Common myeloid progenitor, CD34-positive (primary cell): ENCODE measurements around the gene GPN2.

Source experiments
- CTCF ChIA-PET: fragments of 350-600 bp; sonication (Branson Sonifier 250); formaldehyde crosslinking; loops from one replicate; lab custom pipeline; 2021; ENCODE audit warnings: antibody characterized with exemption; lab: Charles Lee
- POLR2A ChIA-PET: fragments of 350-600 bp; sonication (Branson Sonifier 250); formaldehyde crosslinking; loops from one replicate; lab custom pipeline; 2021; ENCODE audit warnings: antibody characterized with exemption; lab: Charles Lee
- DNase-seq, 3 donors: peaks; one replicate each; pipeline versions ENCODE4 v3.0.0 to v3.0.0-alpha.2; 2013
- H3K27ac ChIP-seq, 2 experiments: 1 replicate in 1 of 2; 2 replicates in 1 of 2; pipeline ENCODE4 v1.7.0; 2013; ENCODE audit warnings: inconsistent platforms in 2 of 2, low read length in 2 of 2, mild to moderate bottlenecking in 2 of 2, low read depth in 1 of 2, moderate library complexity in 1 of 2; ENCODE audit not compliant: severe bottlenecking in 2 of 2, insufficient read depth in 1 of 2, poor library complexity in 1 of 2
- H3K27me3 ChIP-seq, 5 experiments: replicated peaks in 2 of 5; 1 replicate in 3 of 5; 2 replicates in 2 of 5; pipeline versions ENCODE4 v1.6.1 to v1.7.0; 2013; ENCODE audit warnings: low read length in 4 of 5, mild to moderate bottlenecking in 2 of 5, moderate library complexity in 2 of 5, inconsistent platforms in 1 of 5; ENCODE audit not compliant: insufficient read depth in 5 of 5, control insufficient read depth in 4 of 5
- H3K36me3 ChIP-seq, 4 experiments: 1 replicate in 2 of 4; 2 replicates in 2 of 4; pipeline versions ENCODE4 v1.6.1 to v1.7.0; 2013; ENCODE audit warnings: low read length in 3 of 4, control low read depth in 1 of 4, mild to moderate bottlenecking in 1 of 4; ENCODE audit not compliant: control insufficient read depth in 4 of 4, insufficient read depth in 4 of 4
- H3K4me1 ChIP-seq, 4 experiments: 1 replicate in 3 of 4; 2 replicates in 1 of 4; pipeline versions ENCODE4 v1.6.1 to v1.7.1; 2013; ENCODE audit warnings: low read length in 3 of 4, mild to moderate bottlenecking in 3 of 4, control low read depth in 1 of 4, inconsistent platforms in 1 of 4, moderate library complexity in 1 of 4; ENCODE audit not compliant: control insufficient read depth in 4 of 4, insufficient read depth in 4 of 4; ENCODE audit errors: control extremely low read depth in 1 of 4
- H3K4me3 ChIP-seq, 7 experiments: 1 replicate in 4 of 7; 2 replicates in 3 of 7; pipeline versions ENCODE4 v1.5.1 to v1.7.0; 2013; ENCODE audit warnings: mild to moderate bottlenecking in 7 of 7, low read length in 6 of 7, moderate library complexity in 6 of 7, inconsistent platforms in 2 of 7, low read depth in 2 of 7, control low read depth in 1 of 7; ENCODE audit not compliant: insufficient read depth in 4 of 7, control insufficient read depth in 1 of 7; ENCODE audit errors: extremely low read depth in 1 of 7
- H3K9me3 ChIP-seq, 5 experiments: 1 replicate in 4 of 5; 2 replicates in 1 of 5; pipeline versions ENCODE4 v1.6.1 to v1.7.1; 2013; ENCODE audit warnings: low read length in 4 of 5, mild to moderate bottlenecking in 2 of 5, inconsistent platforms in 1 of 5, low read depth in 1 of 5, moderate library complexity in 1 of 5; ENCODE audit not compliant: control insufficient read depth in 4 of 5, insufficient read depth in 2 of 5; ENCODE audit errors: control extremely low read depth in 1 of 5
- WGBS: methylation state at CpG from one replicate; pipeline ENCODE4 v1.1.5; 2013; ENCODE audit not compliant: insufficient coverage; 5-methylcytosine and 5-hydroxymethylcytosine counted together

The GPN2 gene

DNA sequence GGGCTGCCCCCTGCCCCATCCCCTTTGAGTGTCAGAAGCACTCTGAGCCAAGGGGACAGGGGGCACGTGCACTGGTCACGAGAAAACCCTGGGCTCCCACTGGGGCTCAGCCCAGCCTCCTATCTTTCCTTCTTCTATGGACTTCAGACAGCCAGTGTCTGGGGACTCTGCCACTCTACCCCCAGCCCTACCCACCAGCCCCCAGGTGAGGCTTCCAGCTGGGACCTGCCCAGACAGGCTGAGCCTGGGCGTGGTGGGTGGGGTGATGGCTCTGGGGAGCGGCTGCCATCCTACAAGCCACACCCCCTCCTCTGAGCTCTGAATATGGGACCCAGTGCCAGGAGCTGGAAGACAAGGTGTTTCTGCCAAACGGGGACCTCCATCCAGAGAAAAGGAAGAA lies 35.2 kb downstream of the GPN2 start:
- WGBS, result 100% methylated on average over 1 of the region's 5 CpGs
- Histone ChIP-seq H3K27ac (no peak overlapping the region), H3K36me3 (peaks cover 9 to 65% (median 41%) of the 10 kb centered on the region in 4 experiments), H3K9me3 (no peaks in the 10 kb centered on the region), H3K4me3 (no peak overlapping the region), H3K27me3 (no peaks in the 10 kb centered on the region), H3K4me1 (no peaks in the 10 kb centered on the region)
- ChIA-PET POLR2A (no interaction called here), CTCF (interaction anchor here (1.6 to 4.1 kb wide), 5 partner anchors 12 to 34 kb away, joined by 5 to 30 read pairs (median 10); no protein-coding TSS in a partner anchor)
- DNase-seq, result no peak

- Histone ChIP-seq H3K4me3 (no peak overlapping the region), H3K27ac (no peak overlapping the region), H3K27me3 (no peaks in the 10 kb centered on the region), H3K9me3 (no peaks in the 10 kb centered on the region), H3K36me3 (peaks cover 14 to 78% (median 52%) of the 10 kb centered on the region in 4 experiments), H3K4me1 (no peaks in the 10 kb centered on the region)
- DNase-seq, result no peak
- WGBS, result 97% methylated on average over 7 of the region's 10 CpGs
- ChIA-PET POLR2A (no interaction called here), CTCF (interaction anchor here (1.0 to 4.1 kb wide), 6 partner anchors 9 to 176 kb away, joined by 3 to 30 read pairs (median 6); partner anchors contain the start of gene SFN)
Observed at GRCh38 chr1:26853600-26853999, 36.5 kb downstream of the GPN2 start.

DNA sequence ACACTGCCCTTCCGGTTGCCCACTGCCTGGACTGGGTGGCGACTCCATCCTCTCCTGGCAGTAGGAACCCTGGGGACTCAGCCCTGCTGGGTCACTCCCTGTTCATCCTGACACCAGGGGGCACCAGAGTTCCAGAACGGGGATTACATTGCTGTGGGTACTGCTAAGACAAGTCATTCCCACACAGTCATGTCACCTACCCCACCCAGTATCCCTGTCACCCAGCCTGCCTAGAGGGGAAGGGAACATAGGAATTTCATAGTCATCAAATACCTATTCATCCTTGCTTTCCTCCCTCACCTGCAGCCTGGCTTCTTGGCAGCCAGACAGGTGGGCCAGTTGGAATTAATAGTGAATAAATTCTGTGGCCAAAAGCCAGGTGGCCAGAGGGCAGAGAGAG lies 36.9 kb downstream of the GPN2 start:
- ChIA-PET POLR2A (no interaction called here), CTCF (interaction anchor here (1.0 to 4.1 kb wide), 4 partner anchors 9 to 176 kb away, joined by 3 to 30 read pairs (median 5); partner anchors contain the start of gene SFN)
- H3K36me3 ChIP-seq, result peaks cover 14 to 83% (median 57%) of the 10 kb centered on the region in 4 experiments
- no peak overlapping the region for H3K4me3 ChIP-seq
- no peaks in the 10 kb centered on the region for H3K4me1 ChIP-seq
- 56% methylated on average over 2 of the region's 3 CpGs for whole genome bisulfite sequencing
- DNase-seq, result peak; percentile 67 to 82 (median 76)
- no peak overlapping the region for H3K27ac ChIP-seq
- no peaks in the 10 kb centered on the region for H3K27me3 ChIP-seq
- no peaks in the 10 kb centered on the region for H3K9me3 ChIP-seq

- no peaks in the 10 kb centered on the region for H3K27me3 ChIP-seq
- no peak overlapping the region for H3K27ac ChIP-seq
- ChIA-PET CTCF (interaction anchor here (1.0 to 4.1 kb wide), 7 partner anchors 10 to 175 kb away, joined by 3 to 30 read pairs (median 4); partner anchors contain the start of gene SFN), POLR2A (no interaction called here)
- DNase-seq, result no peak
- no peaks in the 10 kb centered on the region for H3K4me1 ChIP-seq
- H3K9me3 ChIP-seq, result no peaks in the 10 kb centered on the region
- H3K4me3 ChIP-seq, result no peak overlapping the region
- H3K36me3 ChIP-seq, result peaks cover 14 to 85% (median 59%) of the 10 kb centered on the region in 4 experiments
- 98% methylated on average over 7 of the region's 9 CpGs for WGBS
Observed at GRCh38 chr1:26852701-26853100, 37.4 kb downstream of the GPN2 start.

DNA sequence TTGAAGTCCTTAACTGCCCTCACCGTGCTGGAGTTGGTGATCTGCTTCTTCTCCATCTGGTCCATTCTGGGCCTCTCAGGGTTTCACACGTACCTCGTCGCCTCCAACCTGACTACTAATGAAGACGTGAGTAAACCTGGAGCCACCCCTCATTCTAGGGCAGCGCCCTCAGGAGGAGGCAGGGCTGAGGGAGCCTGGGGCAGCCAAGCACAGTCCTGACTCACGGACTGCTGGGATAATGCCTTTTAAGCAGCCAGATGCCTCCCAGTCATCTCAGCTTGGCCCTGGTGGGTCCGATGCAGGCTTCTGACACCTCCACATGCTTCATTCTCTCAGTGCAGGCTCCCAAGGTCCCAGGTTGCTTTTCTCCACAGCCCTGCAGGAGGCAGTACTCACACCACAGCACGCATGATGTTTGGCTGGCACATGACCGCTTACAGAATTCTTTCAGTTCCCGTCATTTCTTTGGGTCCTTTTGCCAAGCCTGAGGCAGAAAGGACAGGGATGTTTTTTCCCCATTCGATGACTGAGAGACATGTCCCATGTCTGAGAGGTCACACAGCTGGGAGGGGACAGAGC lies 38.9 kb downstream of the GPN2 start:
- POLR2A ChIA-PET, result no interaction called here
- no peaks in the 10 kb centered on the region for H3K4me1 ChIP-seq
- H3K9me3 ChIP-seq, result no peaks in the 10 kb centered on the region
- 98% methylated on average over 12 of the region's 12 CpGs for WGBS
- no peak overlapping the region for H3K27ac ChIP-seq
- H3K27me3 ChIP-seq, result no peaks in the 10 kb centered on the region
- CTCF ChIA-PET, result interaction anchor here (0.8 to 3.2 kb wide), 8 partner anchors 8 to 44 kb away, joined by 4 to 13 read pairs (median 8); no protein-coding TSS in a partner anchor
- peaks cover 14 to 88% (median 60%) of the 10 kb centered on the region in 4 experiments for H3K36me3 ChIP-seq
- no peak overlapping the region for H3K4me3 ChIP-seq
- no peak for DNase-seq

DNA sequence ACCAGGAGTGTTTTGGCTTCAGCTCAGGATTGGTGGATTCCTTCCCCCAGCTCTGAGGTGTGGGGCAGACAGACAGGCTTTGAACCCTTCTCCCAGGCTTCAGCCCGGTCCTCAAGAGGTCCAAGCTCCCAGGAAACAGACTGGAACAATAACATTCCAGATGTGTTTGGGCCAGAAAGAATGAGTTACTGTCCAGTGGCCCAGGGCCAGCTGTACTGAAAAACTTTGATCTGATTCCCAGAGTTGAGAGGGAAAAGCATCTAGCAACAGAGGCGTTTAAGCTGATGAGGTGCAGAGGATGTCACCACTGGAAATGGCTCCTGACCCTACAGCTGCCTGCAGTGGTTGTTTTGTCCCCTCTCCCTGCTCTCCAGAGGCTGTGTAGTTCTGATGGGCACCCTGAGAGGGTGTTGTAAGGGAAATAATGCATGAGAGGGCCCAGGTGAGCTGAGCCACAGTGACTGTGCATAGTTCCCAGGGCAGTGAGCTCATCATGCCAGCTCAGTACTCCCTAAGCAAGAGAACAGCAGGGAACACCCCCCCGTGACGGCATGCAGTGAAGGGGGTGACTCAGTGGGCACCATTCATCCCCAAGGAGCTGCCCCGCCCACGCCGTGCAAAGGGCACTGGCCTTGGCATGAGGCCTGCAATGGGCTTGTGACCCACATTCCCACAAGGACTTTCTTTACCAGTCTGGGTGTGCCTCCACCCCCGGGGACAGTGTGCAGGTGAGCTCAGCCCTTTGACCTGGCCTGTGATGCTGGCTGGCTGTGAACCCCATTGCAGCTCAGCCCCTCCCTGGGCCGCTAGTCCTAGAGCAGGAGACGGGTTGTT lies 40.9 kb downstream of the GPN2 start:
- no peak for DNase-seq
- Histone ChIP-seq H3K4me1 (no peaks in the 10 kb centered on the region), H3K9me3 (no peaks in the 10 kb centered on the region), H3K27ac (peak overlapping the region in 1 of 2 experiments; percentile 9), H3K27me3 (no peaks in the 10 kb centered on the region), H3K36me3 (peaks cover 15 to 73% (median 51%) of the 10 kb centered on the region in 4 experiments), H3K4me3 (no peak overlapping the region)
- 97% methylated on average over 7 of the region's 10 CpGs for WGBS
- CTCF ChIA-PET, result interaction anchor here (0.8 to 3.2 kb wide), 15 partner anchors 10 to 251 kb away, joined by 3 to 18 read pairs (median 4); no protein-coding TSS in a partner anchor
- POLR2A ChIA-PET, result interaction anchor here (0.6 kb wide), 1 partner anchor 58 kb away, joined by 3 read pairs; no protein-coding TSS in a partner anchor
